Right lobe of liver (tissue), 6 donors: Measurements from ENCODE around the gene MACROD2. TPM values are rescaled to one million over a fixed set of nuclear protein-coding genes. Genes with fewer than 3 reads are reported as not detected.
A peak's percentile ranks its signal among the peaks of the same experiment; 100 is the strongest.
"Not testable (repeated sequence)": the region's sequence is repeated elsewhere in the genome, so short reads cannot be mapped to it uniquely, and the experiment has no call there.

ENCODE experiments used
- ATAC-seq, 4 donors: fragments of 200-7000 bp; cut with Tn5 transposase; one replicate each; pipeline ENCODE4 v1.9.1; 2020; ENCODE audit warnings: mild to moderate bottlenecking in 4 of 4, moderate library complexity in 4 of 4
- DNase-seq, 3 donors: peaks; one replicate each; pipeline ENCODE4 v3.0.0-alpha.2; 2020
- H3K27ac ChIP-seq, 3 donors: fragments of 200-600 bp; one replicate each; pipeline ENCODE4 v1.8.0; 2022
- H3K27me3 ChIP-seq, 2 donors: fragments of 200-600 bp; one replicate each; pipeline ENCODE4 v1.8.0; 2022
- H3K36me3 ChIP-seq, 4 donors: fragments of 200-600 bp; sonication (generic) in 1 of 4; one replicate each; pipeline versions ENCODE4 v1.5.1 to v1.8.0; 2017 to 2022; ENCODE audit warnings: control low read depth in 1 of 4
- H3K4me1 ChIP-seq, 4 donors: fragments of 200-600 bp; sonication (generic) in 1 of 4; one replicate each; pipeline versions ENCODE4 v1.5.1 to v1.8.0; 2017 to 2022; ENCODE audit warnings: control low read depth in 1 of 4
- H3K4me3 ChIP-seq, 3 donors: fragments of 200-600 bp; one replicate each; pipeline ENCODE4 v1.8.0; 2022
- H3K9me3 ChIP-seq, 4 donors: fragments of 200-600 bp; sonication (generic) in 1 of 4; one replicate each; pipeline versions ENCODE4 v1.5.1 to v1.8.0; 2017 to 2022; ENCODE audit warnings: control low read depth in 1 of 4
- CTCF ChIP-seq, 4 donors: fragments of 200-600 bp in 3 of 4; fragments of 450-650 bp in 1 of 4; IDR thresholded peaks; one replicate each; pipeline versions ENCODE4 v1.5.1 to v1.8.0; 2016 to 2022; ENCODE audit warnings: antibody characterized with exemption in 4 of 4, mild to moderate bottlenecking in 2 of 4
- POLR2A ChIP-seq: fragments of 450-650 bp; IDR thresholded peaks from one replicate; pipeline ENCODE4 v1.6.1; 2017; ENCODE audit warnings: antibody characterized with exemption, mild to moderate bottlenecking
- WGBS: methylation state at CpG from one replicate; pipeline ENCODE4 v1.1.6; 2018; ENCODE audit warnings: low coverage, low lambda C conversion rate; ENCODE audit not compliant: insufficient coverage; ENCODE audit errors: missing lambda C conversion rate; 5-methylcytosine and 5-hydroxymethylcytosine counted together
- intact Hi-C, 2 donors: fragments of 100-400 bp; cut with DNase I; formaldehyde crosslinking; loops; one replicate each; pipeline versions ENCODE4 v1.11.2 to v1.14.1; 2022
- total RNA-seq, 6 experiments: library from RNA; depleted of rRNA in 2 of 6; stranded (reverse); fragments of >200 nt in 2 of 6; fragmentation: NEBNext Ultra II Directional in 3 of 6; extraction: Animal tissue kit (Norgen Biotek cat#: 25700) in 3 of 6; gene quantifications; one replicate each; pipeline versions ENCODE4 v1.1.0 to v1.2.4, GENCODE V29; 2016 to 2023
- donor health status: DM: no; HTN: yes; CAD: no.
- donor health status: DM: no; HTN: no; CAD: no.
- donor health status: DM: no; HTN: no; CAD: no.
- donor health status: DM: no; HTN: yes; CAD: no.
- donor health status: DM: no; HTN: yes; CAD: no.

MACROD2 gene
- total RNA-seq, 6 experiments from 2014 or later = 1.2 to 5.5 (median 3.3) TPM

GRCh38 chr20:14451458-14451857, 456.1 kb downstream of the MACROD2 start:
- TF ChIP-seq CTCF (IDR thresholded peaks at IDR 0.05) (no peak), POLR2A (no peak)
- Histone ChIP-seq H3K27ac (no peak overlapping the region), H3K9me3 (no peaks in the 10 kb centered on the region), H3K36me3 (no peaks in the 10 kb centered on the region), H3K27me3 (no peaks in the 10 kb centered on the region), H3K4me3 (no peak overlapping the region), H3K4me1 (no peaks in the 10 kb centered on the region)
- no peak for ATAC-seq
- intact Hi-C loops = no loop called here
- 93% methylated on average over 3 of the region's 4 CpGs for WGBS
- DNase-seq = no peak

GRCh38 chr20:14453259-14453658, 457.9 kb downstream of the MACROD2 start:
- Histone ChIP-seq H3K9me3 (no peaks in the 10 kb centered on the region), H3K4me1 (no peaks in the 10 kb centered on the region), H3K27me3 (no peaks in the 10 kb centered on the region), H3K4me3 (no peak overlapping the region), H3K36me3 (no peaks in the 10 kb centered on the region), H3K27ac (no peak overlapping the region)
- ATAC-seq (peak in 3 of 4 donors; percentile 30 to 41 (median 32)), DNase-seq (no peak)
- intact Hi-C loops = no loop called here
- TF ChIP-seq CTCF (IDR thresholded peaks at IDR 0.05) (no peak), POLR2A (no peak)
- WGBS = 63% methylated on average over 3 of the region's 3 CpGs

GRCh38 chr20:14454296-14454695, 459.0 kb downstream of the MACROD2 start:
- no peaks in the 10 kb centered on the region for H3K9me3 ChIP-seq
- no peak overlapping the region for H3K27ac ChIP-seq
- 53% methylated on average over 1 of the region's 1 CpG for WGBS
- H3K4me3 ChIP-seq = no peak overlapping the region
- TF ChIP-seq POLR2A (no peak), CTCF (IDR thresholded peaks at IDR 0.05) (no peak)
- ATAC-seq (no peak), DNase-seq (no peak)
- H3K27me3 ChIP-seq = no peaks in the 10 kb centered on the region
- no peaks in the 10 kb centered on the region for H3K36me3 ChIP-seq
- intact Hi-C loops = no loop called here
- H3K4me1 ChIP-seq = no peaks in the 10 kb centered on the region

GRCh38 chr20:14467104-14467827, 471.9 kb downstream of the MACROD2 start:
- H3K9me3 ChIP-seq, H3K27ac ChIP-seq, H3K4me3 ChIP-seq, ATAC-seq, DNase-seq, intact Hi-C loops, H3K27me3 ChIP-seq, H3K36me3 ChIP-seq: not testable (repeated sequence)
- H3K4me1 ChIP-seq = peaks cover 0 to 12% (median 4%) of the 10 kb centered on the region in 4 donors
- WGBS = 88% methylated on average over 6 of the region's 17 CpGs

- ATAC-seq = peak; percentile 80 to 87 (median 86)
- Histone ChIP-seq H3K27ac (peak overlapping the region; percentile 22 to 64 (median 44)), H3K27me3 (no peaks in the 10 kb centered on the region), H3K4me1 (peaks cover 0 to 12% (median 4%) of the 10 kb centered on the region in 4 donors), H3K4me3 (no peak overlapping the region), H3K9me3 (no peaks in the 10 kb centered on the region), H3K36me3 (no peaks in the 10 kb centered on the region)
- no peak for TF ChIP-seq POLR2A
- no peak for TF ChIP-seq CTCF (IDR thresholded peaks at IDR 0.05)
- 43% methylated on average over 5 of the region's 12 CpGs for WGBS
- DNase-seq = peak; percentile 60 to 90 (median 83)
- intact Hi-C loops = no loop called here
Observed at GRCh38 chr20:14470231-14470899, 475.0 kb downstream of the MACROD2 start.
